ENCODE measurements around the gene GKN2. TPM values are rescaled to one million over a fixed set of nuclear protein-coding genes. Genes with fewer than 3 reads are reported as not detected.

GKN2 gene
- total RNA-seq, 1 experiment from 2014 or later: not detected

DNA sequence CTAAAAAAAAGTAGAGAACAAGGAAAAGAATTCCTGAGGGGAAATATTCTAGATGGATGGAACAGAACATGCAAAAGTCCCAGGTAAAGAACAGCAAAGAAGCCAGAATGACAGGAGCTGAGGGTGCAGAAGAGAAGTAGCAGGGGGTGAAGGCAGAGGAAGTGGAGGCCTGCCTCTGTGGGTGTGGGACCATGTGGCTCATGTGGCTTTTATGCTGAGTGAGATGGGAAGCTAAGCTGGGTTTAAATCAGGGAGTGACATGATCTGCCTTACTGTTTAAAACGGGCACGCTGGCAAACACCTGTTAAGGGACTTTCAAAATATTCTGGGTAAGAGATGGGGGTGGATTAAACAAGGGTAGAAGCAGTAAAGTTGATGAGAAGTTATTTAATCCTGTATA, 40.0 kb downstream of the GKN2 start:
- no peak overlapping the region for H3K27ac ChIP-seq (ENCODE audit: low read depth, low read length)
- RAD21 ChIA-PET (ENCODE audit: low non-redundant PET in 1 of 2, low total read pairs in 2 of 2, uncharacterized antibody in 2 of 2, unreplicated experiment in 2 of 2): no interaction called here
- no peaks in the 10 kb centered on the region for H3K9me3 ChIP-seq (ENCODE audit: control insufficient read depth in 1 of 2, insufficient read depth in 1 of 2, low read depth in 1 of 2, low read length in 2 of 2)
- H3K27me3 ChIP-seq (ENCODE audit: insufficient read depth, low read length): no peaks in the 10 kb centered on the region
- DNase-seq (ENCODE audit: low read depth, low spot score): no peak
- no peaks in the 10 kb centered on the region for H4K20me1 ChIP-seq (ENCODE audit: insufficient read depth)
- no peak overlapping the region for H3K4me3 ChIP-seq (replicated peaks in 1 of 2; ENCODE audit: low read depth in 1 of 2, low read length in 2 of 2)
- ATAC-seq: no peak
- CTCF ChIA-PET: no interaction called here
- POLR2A ChIA-PET: no interaction called here
- H3K4me1 ChIP-seq (ENCODE audit: control insufficient read depth in 1 of 2, insufficient read depth in 2 of 2, low read length in 2 of 2): peaks cover 14 to 17% of the 10 kb centered on the region in 2 experiments
- no TSS peak for BruUV-seq (replicated peaks)
- no peaks in the 10 kb centered on the region for H3K9me2 ChIP-seq (ENCODE audit: insufficient read depth)
- no peaks in the 10 kb centered on the region for H3K36me3 ChIP-seq (ENCODE audit: control insufficient read depth in 1 of 2, insufficient read depth in 2 of 2, low read length in 2 of 2)
- no peak overlapping the region for H3K9ac ChIP-seq (ENCODE audit: low read length)
- H3K4me2 ChIP-seq (ENCODE audit: low read length): no peak overlapping the region
- intact Hi-C loops (cut with micrococcal nuclease): no loop called here
- H2AFZ ChIP-seq (ENCODE audit: low read depth, low read length, poor library complexity, severe bottlenecking): no peak overlapping the region
- no peaks in the 10 kb centered on the region for H3K79me2 ChIP-seq (ENCODE audit: insufficient read depth, low read length)
- no peak for TF ChIP-seq ZFX (IDR thresholded peaks at IDR 0.05)
- TF ChIP-seq POLR2A (IDR thresholded peaks at IDR 0.05; ENCODE audit: borderline replicate concordance, extremely low read depth, insufficient read depth, insufficient read length): no peak
- TF ChIP-seq RAD21 (IDR thresholded peaks at IDR 0.05; ENCODE audit: low read depth): no peak
- TF ChIP-seq, protein P1, sequence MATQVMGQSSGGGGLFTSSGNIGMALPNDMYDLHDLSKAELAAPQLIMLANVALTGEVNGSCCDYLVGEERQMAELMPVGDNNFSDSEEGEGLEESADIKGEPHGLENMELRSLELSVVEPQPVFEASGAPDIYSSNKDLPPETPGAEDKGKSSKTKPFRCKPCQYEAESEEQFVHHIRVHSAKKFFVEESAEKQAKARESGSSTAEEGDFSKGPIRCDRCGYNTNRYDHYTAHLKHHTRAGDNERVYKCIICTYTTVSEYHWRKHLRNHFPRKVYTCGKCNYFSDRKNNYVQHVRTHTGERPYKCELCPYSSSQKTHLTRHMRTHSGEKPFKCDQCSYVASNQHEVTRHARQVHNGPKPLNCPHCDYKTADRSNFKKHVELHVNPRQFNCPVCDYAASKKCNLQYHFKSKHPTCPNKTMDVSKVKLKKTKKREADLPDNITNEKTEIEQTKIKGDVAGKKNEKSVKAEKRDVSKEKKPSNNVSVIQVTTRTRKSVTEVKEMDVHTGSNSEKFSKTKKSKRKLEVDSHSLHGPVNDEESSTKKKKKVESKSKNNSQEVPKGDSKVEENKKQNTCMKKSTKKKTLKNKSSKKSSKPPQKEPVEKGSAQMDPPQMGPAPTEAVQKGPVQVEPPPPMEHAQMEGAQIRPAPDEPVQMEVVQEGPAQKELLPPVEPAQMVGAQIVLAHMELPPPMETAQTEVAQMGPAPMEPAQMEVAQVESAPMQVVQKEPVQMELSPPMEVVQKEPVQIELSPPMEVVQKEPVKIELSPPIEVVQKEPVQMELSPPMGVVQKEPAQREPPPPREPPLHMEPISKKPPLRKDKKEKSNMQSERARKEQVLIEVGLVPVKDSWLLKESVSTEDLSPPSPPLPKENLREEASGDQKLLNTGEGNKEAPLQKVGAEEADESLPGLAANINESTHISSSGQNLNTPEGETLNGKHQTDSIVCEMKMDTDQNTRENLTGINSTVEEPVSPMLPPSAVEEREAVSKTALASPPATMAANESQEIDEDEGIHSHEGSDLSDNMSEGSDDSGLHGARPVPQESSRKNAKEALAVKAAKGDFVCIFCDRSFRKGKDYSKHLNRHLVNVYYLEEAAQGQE (IDR thresholded peaks at IDR 0.05; ENCODE audit: low read depth): no peak
- no peak for TF ChIP-seq YY1 (IDR thresholded peaks at IDR 0.05; ENCODE audit: extremely low read depth, insufficient replicate concordance, low read depth, low read length)
- TF ChIP-seq CEBPB (IDR thresholded peaks at IDR 0.05; ENCODE audit: low read depth): no peak
- TF ChIP-seq SP1 (IDR thresholded peaks at IDR 0.05; ENCODE audit: low read depth): no peak
- TF ChIP-seq, protein P2, sequence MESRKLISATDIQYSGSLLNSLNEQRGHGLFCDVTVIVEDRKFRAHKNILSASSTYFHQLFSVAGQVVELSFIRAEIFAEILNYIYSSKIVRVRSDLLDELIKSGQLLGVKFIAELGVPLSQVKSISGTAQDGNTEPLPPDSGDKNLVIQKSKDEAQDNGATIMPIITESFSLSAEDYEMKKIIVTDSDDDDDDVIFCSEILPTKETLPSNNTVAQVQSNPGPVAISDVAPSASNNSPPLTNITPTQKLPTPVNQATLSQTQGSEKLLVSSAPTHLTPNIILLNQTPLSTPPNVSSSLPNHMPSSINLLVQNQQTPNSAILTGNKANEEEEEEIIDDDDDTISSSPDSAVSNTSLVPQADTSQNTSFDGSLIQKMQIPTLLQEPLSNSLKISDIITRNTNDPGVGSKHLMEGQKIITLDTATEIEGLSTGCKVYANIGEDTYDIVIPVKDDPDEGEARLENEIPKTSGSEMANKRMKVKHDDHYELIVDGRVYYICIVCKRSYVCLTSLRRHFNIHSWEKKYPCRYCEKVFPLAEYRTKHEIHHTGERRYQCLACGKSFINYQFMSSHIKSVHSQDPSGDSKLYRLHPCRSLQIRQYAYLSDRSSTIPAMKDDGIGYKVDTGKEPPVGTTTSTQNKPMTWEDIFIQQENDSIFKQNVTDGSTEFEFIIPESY (IDR thresholded peaks at IDR 0.05; ENCODE audit: extremely low read depth, insufficient replicate concordance, low read length): no peak
- no peak for TF ChIP-seq SIN3A (IDR thresholded peaks at IDR 0.05; ENCODE audit: low read depth)
- TF ChIP-seq, protein P3, sequence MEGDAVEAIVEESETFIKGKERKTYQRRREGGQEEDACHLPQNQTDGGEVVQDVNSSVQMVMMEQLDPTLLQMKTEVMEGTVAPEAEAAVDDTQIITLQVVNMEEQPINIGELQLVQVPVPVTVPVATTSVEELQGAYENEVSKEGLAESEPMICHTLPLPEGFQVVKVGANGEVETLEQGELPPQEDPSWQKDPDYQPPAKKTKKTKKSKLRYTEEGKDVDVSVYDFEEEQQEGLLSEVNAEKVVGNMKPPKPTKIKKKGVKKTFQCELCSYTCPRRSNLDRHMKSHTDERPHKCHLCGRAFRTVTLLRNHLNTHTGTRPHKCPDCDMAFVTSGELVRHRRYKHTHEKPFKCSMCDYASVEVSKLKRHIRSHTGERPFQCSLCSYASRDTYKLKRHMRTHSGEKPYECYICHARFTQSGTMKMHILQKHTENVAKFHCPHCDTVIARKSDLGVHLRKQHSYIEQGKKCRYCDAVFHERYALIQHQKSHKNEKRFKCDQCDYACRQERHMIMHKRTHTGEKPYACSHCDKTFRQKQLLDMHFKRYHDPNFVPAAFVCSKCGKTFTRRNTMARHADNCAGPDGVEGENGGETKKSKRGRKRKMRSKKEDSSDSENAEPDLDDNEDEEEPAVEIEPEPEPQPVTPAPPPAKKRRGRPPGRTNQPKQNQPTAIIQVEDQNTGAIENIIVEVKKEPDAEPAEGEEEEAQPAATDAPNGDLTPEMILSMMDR (IDR thresholded peaks at IDR 0.05 in 2 of 3, conservative IDR thresholded peaks at IDR 0.05 in 1 of 3; ENCODE audit: borderline replicate concordance in 1 of 3, insufficient read depth in 1 of 3, low read depth in 2 of 3, low read length in 2 of 3): no peak
- no peak for TF ChIP-seq ZNF274 (IDR thresholded peaks at IDR 0.05; ENCODE audit: low read depth, low read length)
- no peak for TF ChIP-seq EZH2 (IDR thresholded peaks at IDR 0.05)
- no peak for TF ChIP-seq CBX3 (IDR thresholded peaks at IDR 0.05; ENCODE audit: low read depth)
- no peak for TF ChIP-seq SRF (IDR thresholded peaks at IDR 0.05; ENCODE audit: low read depth)
- no peak for TF ChIP-seq ELF1 (IDR thresholded peaks at IDR 0.05; ENCODE audit: borderline replicate concordance, low read depth)
- TF ChIP-seq POLR2AphosphoS5 (IDR thresholded peaks at IDR 0.05; ENCODE audit: low read depth, low read length): no peak
- TF ChIP-seq, protein P4, sequence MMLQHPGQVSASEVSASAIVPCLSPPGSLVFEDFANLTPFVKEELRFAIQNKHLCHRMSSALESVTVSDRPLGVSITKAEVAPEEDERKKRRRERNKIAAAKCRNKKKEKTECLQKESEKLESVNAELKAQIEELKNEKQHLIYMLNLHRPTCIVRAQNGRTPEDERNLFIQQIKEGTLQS (IDR thresholded peaks at IDR 0.05): no peak
